Stimulated activated CD4-positive, alpha-beta T cell treated with anti-CD3 and anti-CD28 coated beads, Interleukin-2, amount 100 ng/mL, for 48 hours (primary cell): Measurements from ENCODE around the gene SLC26A6.

Experiments used
- DNase-seq, 2 donors: peaks; one replicate each; pipeline ENCODE4 v3.0.0-alpha.2; 2020

Gene SLC26A6

GRCh38 chr3:48598323-48599076, 36.8 kb downstream of the SLC26A6 start:
- no peak for DNase-seq

- DNase-seq: no peak
Observed at GRCh38 chr3:48597408-48597800, 37.9 kb downstream of the SLC26A6 start.

DNA sequence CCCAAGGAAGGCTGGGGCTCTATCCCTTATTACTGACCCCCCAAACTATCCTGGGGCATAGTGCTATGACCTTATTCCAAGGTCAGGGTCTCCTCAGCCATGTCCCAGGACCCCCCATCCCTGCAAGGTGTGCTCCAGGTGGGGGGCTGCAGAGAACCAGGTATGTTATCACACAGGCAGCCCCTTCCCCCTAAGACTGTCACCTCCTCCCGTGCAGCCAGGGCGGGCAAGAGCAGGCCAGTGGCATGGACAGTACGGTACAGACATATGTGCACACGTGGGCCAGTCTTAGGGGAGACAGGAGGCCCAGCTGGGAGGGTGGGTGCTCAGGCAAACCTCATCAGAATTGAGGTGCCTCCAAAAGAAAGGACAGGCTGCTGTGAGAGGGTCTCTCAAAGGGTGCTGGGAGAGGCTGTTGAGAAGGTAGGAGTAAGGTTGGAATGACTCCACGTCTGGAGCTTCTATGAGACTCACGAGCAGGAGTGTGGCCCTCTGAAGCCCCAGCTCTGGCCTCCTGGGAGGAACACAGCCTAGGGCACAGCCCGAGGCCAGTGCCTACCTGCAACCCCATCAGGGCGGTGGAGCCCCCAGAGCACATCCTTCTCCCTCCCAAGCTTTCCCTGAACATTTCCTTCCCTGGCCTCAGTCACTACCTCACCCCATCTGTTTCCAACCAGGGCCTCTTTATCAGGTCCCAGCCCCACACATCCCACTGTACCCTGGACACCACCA, 38.4 kb downstream of the SLC26A6 start:
- DNase-seq: no peak

GRCh38 chr3:48596157-48596556, 39.1 kb downstream of the SLC26A6 start:
- no peak for DNase-seq

DNA sequence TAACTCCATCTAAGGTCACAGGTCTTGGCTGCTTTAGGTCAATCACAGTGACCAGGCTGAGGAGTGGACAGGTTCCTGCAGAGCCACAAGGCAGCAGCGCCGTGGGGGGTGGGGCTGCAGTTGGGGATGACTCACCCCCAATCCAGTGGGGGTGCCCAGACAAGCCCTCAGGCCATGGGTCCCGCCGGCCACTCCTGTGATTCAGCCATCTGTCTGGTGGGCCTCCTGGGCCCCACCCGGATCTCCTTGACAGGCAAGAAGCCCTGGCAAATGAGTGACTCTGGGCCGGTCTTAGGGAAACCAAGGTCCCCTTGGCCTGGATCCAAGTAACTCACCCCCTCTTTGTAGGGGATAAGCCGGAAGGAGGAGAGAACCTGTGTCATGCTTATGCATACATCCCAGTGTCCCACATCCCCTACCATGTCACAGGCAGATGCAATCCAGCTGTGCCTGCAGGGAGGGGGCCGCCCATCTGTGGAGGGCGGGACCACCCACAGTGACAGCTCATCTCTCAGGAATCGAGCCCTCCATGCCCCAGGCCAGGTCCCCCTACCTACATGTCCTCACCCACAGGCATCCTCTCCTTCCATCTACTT, 39.6 kb downstream of the SLC26A6 start:
- DNase-seq: no peak

DNA sequence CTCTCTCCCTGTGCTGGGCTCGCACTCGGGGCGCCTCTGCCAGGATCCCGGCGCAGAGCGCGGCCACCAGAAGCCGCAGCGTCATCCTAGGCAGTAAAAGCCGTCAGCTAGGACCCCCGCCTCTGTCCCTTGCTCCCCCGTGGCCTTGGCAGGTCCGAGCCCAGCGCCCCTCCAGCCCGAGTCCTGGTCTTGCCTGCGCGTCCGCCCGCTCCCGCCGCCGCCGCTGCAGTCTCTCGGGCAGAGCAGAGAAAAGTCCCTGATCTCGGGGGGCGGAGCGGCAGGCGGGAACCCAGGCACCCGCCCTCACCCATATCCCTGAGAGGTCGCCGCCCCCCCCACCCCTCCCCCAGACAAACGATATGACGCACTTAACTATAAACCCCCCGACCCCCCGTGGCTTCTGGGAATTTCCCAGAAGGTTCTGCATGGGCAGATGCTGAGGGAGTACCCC, 40.2 kb downstream of the SLC26A6 start, which contains the start of gene COL7A1:
COL7A1 (minus strand) TSS at position 255 of the 451 bp plus-strand sequence; CDS start at position 85, 170 bp downstream.
- DNase-seq: no peak

- no peak for DNase-seq
Observed at GRCh38 chr3:48594417-48595049, 40.7 kb downstream of the SLC26A6 start.

DNA sequence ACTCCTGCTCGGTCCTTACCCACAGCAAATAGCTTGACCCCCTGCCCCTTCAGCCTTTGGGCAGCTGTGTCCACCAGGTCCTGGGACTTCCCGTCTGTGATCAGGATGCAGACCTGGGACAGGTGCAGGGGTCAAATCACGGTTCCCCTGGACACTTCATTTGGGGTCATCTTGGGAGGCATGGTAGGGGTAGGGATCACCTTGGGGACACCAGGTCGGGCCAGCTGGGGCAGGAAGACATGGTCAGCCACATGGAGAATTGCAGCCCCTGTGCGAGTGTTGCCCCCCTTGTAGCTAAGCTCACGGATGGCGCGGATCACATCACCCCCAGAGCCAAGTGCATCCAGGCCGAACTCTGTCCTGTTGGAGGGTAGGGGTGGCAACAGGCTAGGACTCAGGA, 41.9 kb downstream of the SLC26A6 start:
- no peak for DNase-seq

DNA sequence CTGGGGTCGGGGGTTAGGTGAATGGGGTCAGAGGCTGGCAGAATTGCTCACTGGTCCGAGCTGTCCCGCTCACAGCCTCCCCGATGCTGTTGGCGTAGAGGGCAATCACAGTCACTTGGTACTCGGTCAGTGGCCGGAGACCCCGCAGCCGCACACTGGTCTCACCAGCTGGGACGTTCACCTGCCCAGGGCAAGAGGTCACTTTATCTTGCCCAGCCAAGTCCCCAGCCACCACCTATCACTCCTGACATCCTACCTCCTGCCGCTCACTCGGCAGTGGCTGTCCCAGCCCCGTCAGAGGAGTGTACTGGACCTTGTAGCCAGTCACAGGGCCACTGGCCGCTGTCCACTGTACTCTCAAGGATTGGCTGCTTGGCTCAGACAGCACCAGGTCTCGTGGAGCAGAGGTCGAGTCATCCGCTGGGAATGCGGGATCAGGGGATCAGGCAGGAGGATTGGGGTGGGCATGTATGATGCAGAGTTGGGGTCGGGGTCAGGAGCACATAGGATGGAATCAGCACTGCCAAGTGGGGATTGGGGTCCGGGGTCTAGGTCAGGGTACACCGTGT, 42.7 kb downstream of the SLC26A6 start:
- DNase-seq: no peak

DNA sequence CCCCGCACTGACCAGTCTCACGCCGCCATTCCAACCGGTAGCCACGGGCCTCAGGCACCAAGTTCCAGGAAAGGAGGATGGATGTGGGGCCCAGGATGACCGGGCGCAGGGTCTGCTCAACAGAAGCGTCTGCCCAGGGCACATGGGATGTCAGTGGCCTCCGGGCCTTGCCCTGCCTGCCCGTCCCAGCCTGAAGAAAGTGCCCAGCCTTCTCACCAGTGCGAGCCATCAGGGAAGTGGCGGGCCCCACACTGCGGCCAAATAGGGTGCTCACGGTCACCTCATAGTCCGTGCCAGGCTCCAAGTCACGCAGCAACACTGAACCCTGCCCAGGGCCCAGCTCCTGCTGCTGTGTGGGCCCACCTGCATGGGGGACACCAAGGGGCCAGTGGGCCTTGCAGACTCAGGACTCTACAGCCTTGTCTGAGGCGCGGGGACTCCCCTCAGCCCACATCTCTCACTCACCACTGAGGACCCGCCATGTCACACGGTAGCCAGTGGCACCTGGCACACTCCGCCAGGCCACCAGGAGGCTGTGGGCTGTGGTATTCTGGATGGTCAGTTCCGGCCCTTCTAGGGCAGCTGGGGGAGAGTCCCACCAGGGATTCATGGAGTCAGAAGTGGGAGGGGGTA, 43.3 kb downstream of the SLC26A6 start:
- no peak for DNase-seq

DNA sequence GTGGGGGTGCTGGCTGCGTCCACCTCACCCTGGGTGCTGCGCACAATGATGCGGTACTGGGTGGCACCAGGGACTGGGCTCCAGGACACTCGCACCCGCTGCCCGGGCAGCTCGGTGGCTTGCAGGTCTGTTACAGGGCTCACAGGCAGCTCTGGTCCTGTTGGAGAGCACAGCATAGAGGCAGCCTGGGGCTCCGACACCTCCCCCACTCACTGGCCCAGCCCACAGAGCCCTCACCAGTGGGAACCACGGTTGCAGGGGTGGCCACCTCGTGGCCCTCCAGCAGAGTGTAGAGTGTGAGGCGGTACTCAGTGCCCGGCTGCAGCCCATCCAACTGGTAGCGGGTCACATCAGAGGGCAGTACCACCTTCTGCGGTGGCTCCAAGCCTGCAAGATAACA, 43.8 kb downstream of the SLC26A6 start:
- no peak for DNase-seq

DNA sequence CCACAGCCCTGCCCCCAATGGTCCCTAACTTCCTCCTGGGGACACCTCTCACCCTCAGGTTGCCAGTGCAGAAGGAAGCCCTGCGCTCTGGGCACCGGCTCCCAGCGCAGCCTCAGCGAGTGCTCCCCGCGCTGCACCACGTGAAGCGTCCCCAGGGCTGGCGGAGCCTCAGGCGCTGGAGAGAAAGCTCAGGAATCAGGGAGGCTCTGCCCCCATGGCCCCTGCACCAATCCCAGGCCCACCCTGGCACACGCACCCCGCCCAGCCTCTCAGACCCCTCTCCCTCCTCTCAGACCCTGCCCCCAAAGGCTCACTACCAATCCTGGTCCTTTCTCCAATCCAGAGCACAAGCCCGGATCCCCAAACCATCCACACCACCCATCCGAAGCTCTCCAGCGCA, 47.0 kb downstream of the SLC26A6 start:
- DNase-seq: no peak

DNA sequence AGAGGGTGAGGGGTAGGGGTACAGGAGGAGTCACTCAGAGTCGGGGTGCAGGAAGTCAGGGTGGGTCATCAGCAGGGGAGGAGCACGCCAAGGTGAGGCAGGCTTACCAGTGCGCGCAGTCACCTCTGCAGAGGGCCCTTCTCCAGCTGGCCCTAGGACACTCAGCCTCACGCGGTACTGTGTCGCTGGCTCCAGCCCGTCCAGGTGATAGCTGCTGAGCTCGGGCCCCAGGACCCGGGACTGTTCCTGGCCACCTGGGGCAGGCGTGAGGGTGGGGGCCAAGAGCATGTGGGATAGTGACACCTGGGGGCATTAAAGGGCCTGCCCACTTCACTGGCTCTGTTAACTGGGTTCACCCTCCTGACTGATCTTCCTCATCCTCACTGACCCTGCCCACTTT, 47.6 kb downstream of the SLC26A6 start:
- no peak for DNase-seq

DNA sequence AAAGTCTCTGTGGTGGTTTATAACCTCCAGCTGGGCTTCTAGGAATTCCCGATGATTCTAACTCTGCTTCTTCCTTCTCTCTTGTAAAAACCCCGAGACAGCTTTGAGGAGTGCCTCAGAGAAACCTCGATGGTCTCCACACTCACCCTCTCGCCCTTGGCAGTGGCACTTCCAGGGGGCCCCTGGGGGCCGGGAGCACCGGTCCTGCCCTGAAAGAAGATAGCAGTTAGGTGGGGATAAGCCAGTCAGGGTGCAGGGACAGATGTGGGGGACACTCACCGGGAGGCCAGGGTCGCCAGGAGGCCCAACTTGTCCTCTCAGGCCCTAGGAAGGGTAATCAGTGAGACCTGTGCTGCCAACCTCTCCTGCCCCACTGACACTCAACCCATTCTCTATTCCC, 49.9 kb downstream of the SLC26A6 start:
- DNase-seq: no peak

DNA sequence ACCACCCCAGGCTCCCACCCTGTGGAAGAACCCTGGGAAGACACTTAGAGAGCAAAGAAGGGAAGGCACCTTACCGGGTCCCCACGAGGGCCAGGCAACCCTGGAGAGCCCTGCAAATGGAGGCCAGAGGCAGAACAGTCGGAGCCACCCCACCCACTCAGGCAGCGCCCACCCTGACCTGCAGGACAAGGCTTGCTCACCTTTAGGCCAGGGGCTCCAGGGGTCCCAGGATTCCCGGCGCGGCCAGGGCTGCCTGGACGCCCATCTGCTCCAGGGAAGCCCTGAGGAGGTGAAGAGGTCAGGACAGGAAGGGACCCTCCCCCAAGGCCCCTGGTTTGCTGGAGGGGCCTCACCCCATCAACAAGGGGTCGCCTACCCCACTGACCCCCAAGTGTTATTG, 50.4 kb downstream of the SLC26A6 start:
- DNase-seq: no peak

DNA sequence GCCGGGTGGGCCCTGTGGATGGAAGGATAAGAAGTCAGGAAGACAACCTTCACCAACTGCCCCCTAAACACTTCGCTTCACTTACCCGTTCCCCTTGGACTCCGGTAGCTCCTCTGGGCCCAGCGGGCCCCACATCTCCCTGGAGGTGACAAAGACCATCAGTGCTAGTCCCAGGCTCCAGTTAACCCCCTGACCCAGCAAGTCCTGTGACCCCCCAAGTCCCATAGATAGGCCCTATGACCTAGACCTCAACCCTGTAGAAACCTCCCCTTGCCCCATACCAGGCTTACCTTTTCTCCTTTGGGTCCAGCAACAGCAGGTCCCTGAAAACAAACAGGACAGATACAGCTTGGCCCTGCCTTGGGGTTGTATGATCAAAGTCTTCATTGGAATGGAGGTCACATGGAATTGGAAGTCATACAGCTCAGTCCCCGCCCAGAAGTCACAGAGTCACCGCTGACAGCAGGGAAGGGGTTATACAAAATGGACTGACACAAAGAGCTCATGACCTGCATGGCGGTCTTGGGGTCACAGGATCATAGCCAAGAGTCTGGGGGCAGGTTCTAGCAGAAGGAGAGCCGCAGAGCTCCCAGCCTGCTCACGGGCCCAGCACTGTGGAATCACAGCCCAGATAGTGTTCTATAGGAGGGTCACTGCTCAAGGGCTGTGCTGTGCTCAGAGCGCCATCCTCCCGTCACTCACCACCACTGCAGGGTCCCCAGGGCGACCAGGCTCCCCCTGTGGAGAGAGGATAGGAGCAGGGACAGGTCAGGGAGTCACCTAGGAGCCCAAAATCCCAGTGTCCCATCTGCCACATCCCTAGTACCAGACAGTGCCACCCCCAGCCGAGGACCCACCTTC, 53.4 kb downstream of the SLC26A6 start:
- no peak for DNase-seq

GRCh38 chr3:48576647-48577046, 58.6 kb downstream of the SLC26A6 start:
- no peak for DNase-seq
